Activated T-cell treated with anti-CD3 and anti-CD28 coated beads for 24 hours (primary cell): ENCODE results near the gene ROBO2.

Experiments used
- DNase-seq: peaks from one replicate; pipeline ENCODE4 v3.0.0-alpha.2; 2020; ENCODE audit warnings: low read depth

Gene ROBO2

GRCh38 chr3:77586216-77586615 is 546.3 kb downstream of the ROBO2 start:
- no peak for DNase-seq

- no peak for DNase-seq
These were observed 549.0 kb downstream of the ROBO2 start for GRCh38 chr3:77588863-77589262.

DNA sequence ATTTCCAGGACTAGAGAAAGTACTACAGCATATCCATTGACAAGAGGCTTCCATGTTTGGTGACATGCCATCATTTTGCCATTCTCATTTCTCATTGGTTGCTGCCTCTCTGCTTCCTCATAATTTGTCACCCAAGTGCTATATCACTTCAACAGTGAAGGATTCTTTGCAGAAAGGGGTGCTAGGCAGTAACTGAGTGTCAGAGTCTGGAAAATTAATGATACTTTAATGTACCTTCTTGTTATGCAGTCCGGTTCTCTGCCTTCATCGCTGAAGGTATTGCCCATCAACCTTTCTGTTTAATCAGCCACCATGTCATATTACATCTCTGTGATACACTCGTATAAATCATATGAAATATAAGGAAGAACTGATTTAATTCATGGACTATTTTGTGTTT is 550.3 kb downstream of the ROBO2 start:
- no peak for DNase-seq

DNA sequence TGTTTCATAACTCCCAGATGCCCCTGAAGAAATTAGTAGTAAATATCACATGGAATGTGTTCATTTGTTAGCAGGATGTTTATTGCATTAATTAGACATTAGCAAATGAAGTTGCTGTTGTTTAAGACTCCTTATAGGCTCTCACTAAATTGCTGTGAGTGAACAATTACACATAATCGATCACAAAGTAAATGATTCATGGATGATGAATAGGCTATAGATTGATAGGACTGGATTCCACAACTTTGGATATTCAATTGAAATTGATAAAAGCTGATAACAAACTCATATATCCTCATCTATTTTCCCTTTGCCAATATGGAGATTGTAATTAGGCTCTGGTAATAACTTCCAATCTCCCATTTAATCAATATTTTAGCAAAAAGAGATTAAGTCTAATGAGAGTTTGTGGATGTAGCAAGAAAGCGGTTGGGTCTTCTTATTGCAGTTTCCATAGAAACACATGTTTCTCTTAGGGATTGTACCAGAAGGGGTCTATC is 555.5 kb downstream of the ROBO2 start:
- no peak for DNase-seq

DNA sequence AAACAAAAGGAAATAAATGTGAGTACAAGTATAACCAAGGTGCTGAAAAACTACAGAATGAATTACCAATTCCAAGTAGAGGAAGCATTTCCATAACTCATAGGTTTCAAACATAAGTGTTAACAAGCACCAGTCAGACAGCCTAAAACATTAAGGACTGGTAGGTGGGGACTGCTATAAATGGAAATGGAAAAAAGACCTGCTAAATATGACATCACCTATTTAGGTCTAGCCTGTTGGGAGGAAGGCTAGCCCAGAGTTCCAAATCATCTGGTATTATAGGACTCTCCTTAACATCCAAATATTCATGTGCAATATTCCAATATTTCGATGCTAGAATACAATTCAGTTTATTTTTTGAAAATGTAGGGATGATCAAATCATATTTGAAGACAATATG is 560.0 kb downstream of the ROBO2 start:
- no peak for DNase-seq

- no peak for DNase-seq
These were observed 562.0 kb downstream of the ROBO2 start for GRCh38 chr3:77601823-77602415.

GRCh38 chr3:77602722-77603121 is 562.8 kb downstream of the ROBO2 start:
- no peak for DNase-seq

DNA sequence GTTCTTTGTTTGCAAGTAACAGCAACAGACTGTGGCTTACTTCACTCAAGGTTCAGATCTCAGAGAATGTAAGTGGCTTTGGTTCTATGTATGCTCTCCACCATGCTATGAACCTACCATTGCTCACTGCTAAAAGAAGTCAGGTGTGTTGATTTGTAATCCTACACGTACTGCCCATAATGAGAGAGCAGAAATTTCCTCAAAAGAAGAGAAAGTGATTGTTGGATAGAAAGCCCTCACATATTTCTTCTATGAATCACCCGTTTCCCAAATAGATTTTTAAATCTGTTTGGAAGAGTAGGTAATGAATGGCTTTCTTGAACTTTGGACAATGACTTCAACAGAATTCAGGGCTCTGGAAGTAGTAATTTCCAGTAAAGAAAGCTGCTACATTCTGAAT is 565.4 kb downstream of the ROBO2 start:
- DNase-seq, result no peak

GRCh38 chr3:77605865-77606264 is 566.0 kb downstream of the ROBO2 start:
- DNase-seq, result no peak

DNA sequence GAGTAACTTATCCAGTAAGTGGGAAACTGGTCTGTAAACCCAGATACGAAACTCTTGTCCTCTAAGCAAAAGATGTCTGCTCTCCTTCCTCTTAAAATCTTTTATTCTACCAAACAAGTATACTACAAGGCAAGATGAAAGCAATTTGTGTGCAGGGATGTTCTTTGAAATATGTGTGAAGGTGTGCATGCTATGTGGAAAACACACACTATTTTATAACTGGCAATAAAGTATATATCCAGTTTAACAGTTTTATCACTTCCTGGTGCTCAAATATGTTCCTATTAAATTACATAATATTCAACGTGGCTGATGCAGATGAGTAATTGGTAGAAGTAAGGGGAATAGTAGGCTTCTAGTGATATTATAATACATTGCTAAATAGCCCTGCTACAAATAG is 566.5 kb downstream of the ROBO2 start:
- no peak for DNase-seq

GRCh38 chr3:77618686-77619085 is 578.8 kb downstream of the ROBO2 start:
- no peak for DNase-seq

- no peak for DNase-seq
These were observed 580.1 kb downstream of the ROBO2 start for GRCh38 chr3:77620009-77620408.

DNA sequence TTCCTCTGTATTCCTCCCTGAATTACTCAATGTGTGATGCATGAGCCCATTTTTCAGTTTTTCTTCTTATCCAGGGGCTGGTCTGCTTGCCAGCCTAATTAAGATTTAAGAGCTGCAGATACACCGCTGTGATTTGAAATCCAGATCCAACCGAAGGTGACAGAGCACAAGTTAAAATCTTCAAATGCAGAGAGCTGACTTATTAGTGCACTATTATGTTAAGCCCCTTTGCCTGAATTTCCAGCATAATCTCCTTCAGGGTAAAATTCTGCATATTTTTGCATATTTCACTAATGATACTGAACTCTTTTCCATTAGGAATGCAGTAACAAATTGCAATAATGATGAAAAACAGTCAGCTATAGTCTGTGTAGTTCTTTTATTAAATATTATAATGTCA is 583.6 kb downstream of the ROBO2 start:
- DNase-seq, result no peak

- no peak for DNase-seq
These were observed 586.3 kb downstream of the ROBO2 start for GRCh38 chr3:77626157-77626556.

- no peak for DNase-seq
These were observed 608.3 kb downstream of the ROBO2 start for GRCh38 chr3:77648214-77648613.

DNA sequence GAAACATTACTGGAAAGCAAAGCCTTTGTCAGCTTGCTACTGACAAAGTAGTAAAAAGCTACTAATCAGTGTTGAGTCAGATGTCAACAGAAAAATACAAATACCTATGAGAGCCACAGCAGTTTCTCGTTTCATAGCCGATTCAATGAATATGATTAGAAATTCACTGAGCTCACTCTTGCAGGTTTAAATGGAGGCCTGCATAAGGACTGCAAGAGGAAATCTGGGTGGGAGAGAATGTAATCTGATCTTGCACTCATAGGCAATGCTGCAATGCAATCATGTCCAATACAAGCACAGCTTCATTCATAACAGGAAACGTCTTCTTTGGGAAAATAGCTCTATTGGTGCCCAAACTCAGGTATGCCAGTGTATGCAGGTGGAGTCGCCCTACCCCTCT is 608.8 kb downstream of the ROBO2 start:
- DNase-seq, result no peak

GRCh38 chr3:77652624-77653023 is 612.7 kb downstream of the ROBO2 start:
- DNase-seq, result no peak

DNA sequence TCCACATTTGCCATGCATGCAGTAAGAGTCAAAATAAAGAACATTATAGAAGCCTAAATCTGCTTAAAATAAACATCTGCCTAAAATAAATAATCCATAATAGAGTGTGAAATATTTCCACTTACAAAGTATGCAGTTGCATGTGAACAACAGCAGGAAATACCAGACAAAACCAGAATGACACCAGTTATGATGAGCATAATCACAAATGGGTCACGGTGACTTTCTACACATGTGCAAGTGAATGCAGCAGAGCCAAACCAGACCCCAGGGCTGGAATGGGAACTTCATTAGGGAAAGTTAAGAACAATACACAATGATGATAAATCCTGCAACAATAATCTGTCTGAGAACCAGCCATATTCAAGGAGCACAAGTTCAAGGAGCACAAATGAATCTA is 615.5 kb downstream of the ROBO2 start:
- no peak for DNase-seq

DNA sequence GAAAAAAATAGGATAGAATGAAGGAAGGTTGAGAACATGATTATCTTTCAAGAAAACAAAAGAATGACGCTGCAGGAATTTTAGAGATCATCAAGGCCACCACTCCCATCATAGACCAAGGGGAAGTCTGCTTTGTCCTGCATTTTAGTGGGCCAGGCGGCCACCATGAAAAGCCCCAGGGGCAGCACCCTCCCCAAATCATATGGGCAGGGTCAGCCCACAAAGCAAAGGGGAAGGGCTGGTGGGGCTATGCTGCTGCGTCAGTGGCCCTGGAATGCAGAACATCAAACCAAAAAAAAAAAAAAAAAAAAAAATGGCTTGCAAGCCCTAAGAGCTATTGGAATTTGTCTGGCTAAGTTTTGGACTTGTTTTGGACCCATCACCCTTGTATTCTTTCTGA is 620.8 kb downstream of the ROBO2 start:
- DNase-seq, result no peak

DNA sequence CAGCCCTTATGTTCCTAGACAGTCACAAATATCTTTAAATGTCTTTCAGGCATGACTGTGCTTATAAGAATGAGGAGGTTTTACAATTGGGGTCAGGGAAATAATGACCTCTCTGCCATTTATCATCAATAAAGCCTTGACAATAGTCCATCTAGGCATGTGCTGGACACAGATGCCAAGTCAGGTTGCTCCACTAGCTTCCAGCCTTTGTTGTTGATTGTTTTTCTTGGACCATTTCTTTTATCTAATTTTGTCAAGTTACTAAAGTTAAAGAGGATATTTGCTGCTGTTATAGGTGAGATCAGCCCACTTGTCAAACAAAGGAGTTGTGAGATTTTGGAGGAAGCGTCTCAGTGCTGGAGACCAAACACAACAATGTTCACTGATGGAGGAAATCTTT is 628.0 kb downstream of the ROBO2 start:
- DNase-seq, result no peak

DNA sequence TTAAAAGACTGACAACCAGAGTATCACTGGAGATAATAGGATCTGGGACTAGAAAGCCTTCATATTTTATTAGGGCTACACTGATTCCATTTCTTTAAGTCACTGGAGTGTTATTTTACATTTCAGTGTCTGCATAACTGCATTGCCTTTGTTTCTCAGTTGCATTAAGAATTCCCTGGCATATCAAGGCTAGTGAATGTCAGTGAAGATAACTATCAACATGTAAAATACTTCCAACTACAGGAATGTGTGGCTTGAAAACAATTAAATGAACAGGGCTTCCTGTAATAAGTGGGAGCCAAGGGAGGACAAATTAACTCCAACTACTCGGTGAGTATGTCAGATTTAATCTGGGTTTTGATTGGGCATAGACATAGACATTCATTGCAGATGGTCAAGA is 628.5 kb downstream of the ROBO2 start:
- no peak for DNase-seq

DNA sequence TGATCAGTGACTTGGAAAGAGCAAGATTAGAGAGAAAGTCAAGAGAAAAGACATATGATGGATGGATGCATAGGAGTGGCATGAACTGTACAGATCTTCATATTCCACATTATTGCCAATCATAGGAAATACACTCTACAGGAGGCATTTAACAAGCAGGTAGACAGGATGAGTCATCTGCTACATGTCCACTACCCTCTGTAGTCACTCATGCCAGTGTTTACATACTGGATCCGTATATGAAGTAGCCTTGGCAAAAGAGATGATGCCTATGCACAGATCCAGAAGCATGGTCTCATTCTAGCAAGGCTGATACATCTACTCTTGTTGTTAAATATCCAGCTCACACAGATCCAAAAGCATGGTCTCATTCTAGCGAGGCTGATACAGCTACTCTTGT is 632.1 kb downstream of the ROBO2 start:
- no peak for DNase-seq

GRCh38 chr3:77682162-77682561 is 642.3 kb downstream of the ROBO2 start:
- DNase-seq, result no peak

- DNase-seq, result no peak
These were observed 644.2 kb downstream of the ROBO2 start for GRCh38 chr3:77684115-77684514.

DNA sequence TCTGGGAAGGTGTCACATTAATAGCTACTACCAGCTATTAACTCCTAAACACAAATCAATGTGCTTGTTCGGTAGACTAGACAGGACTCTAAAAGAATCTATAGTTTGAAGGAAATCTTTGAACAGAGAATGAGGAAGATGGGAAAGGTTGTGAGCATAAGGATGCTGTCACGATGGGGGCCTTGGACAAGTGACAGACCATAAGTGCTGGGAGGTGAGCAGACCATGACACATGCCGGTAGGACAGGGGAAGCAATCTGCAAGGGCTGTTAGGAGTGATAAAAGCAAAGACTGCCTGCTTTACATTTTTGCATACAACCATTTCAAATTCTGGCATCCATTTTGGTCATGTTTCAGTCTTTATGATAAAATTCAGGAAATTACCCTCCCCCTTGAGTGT is 645.8 kb downstream of the ROBO2 start:
- no peak for DNase-seq
